Spleen (tissue), 11 donors: ENCODE measurements around the gene LNPEP. TPM values are rescaled to one million over a fixed set of nuclear protein-coding genes. Genes with fewer than 3 reads are reported as not detected.

Experiments used
- DNase-seq: peaks from one replicate; pipeline ENCODE4 v3.0.0-alpha.2; 2020
- H3K27ac ChIP-seq, 8 donors: fragments of 200-600 bp; sonication (generic) in 7 of 8; 1 replicate in 4 of 8; 2 replicates in 4 of 8; pipeline versions ENCODE4 v1.5.0 to v1.8.0; 2016 to 2021; ENCODE audit warnings: inconsistent platforms in 4 of 8, mild to moderate bottlenecking in 4 of 8, moderate library complexity in 1 of 8
- H3K27me3 ChIP-seq, 7 donors: fragments of 200-600 bp; sonication (generic) in 6 of 7; replicated peaks in 1 of 7; 1 replicate in 4 of 7; 2 replicates in 3 of 7; pipeline versions ENCODE4 v1.5.0 to v1.8.0; 2016 to 2021; ENCODE audit warnings: inconsistent platforms in 3 of 7, mild to moderate bottlenecking in 1 of 7
- H3K36me3 ChIP-seq, 6 donors: fragments of 200-600 bp; sonication (generic) in 5 of 6; 1 replicate in 4 of 6; 2 replicates in 2 of 6; pipeline versions ENCODE4 v1.5.0 to v1.8.0; 2016 to 2021; ENCODE audit warnings: inconsistent platforms in 2 of 6
- H3K4me1 ChIP-seq, 6 donors: fragments of 200-600 bp; sonication (generic) in 5 of 6; 1 replicate in 3 of 6; 2 replicates in 3 of 6; pipeline versions ENCODE4 v1.5.0 to v1.8.0; 2016 to 2021; ENCODE audit warnings: inconsistent platforms in 3 of 6
- H3K4me3 ChIP-seq, 8 donors: fragments of 200-600 bp; sonication (generic) in 7 of 8; 1 replicate in 4 of 8; 2 replicates in 4 of 8; pipeline versions ENCODE4 v1.5.0 to v1.8.0; 2016 to 2021; ENCODE audit warnings: inconsistent platforms in 4 of 8, mild to moderate bottlenecking in 4 of 8, moderate library complexity in 2 of 8
- H3K9me3 ChIP-seq, 8 donors: fragments of 200-600 bp; sonication (generic) in 7 of 8; 1 replicate in 4 of 8; 2 replicates in 4 of 8; pipeline versions ENCODE4 v1.5.0 to v1.8.0; 2016 to 2021; ENCODE audit warnings: inconsistent platforms in 4 of 8
- POLR2A ChIP-seq, 3 donors: fragments of 450-650 bp; IDR thresholded peaks; one replicate each; pipeline ENCODE4 v1.5.1; 2017; ENCODE audit warnings: antibody characterized with exemption in 3 of 3, mild to moderate bottlenecking in 1 of 3
- POLR2AphosphoS5 ChIP-seq, 3 donors: sonication (generic); formaldehyde crosslinking; IDR thresholded peaks; one replicate each; pipeline ENCODE4 v1.5.1; 2017; ENCODE audit warnings: antibody characterized with exemption in 3 of 3
- WGBS, 5 donors: extraction: QIAGEN DNeasy Blood & Tissue Kit in 3 of 5; methylation state at CpG; one replicate each; pipeline versions ENCODE4 v1.1.5 to v1.1.7; 2013 to 2018; 5-methylcytosine and 5-hydroxymethylcytosine counted together
- intact Hi-C: fragments of 100-400 bp; cut with DNase I; formaldehyde crosslinking; loops from one replicate; pipeline ENCODE4 v1.15.0; 2023; ENCODE audit warnings: low total_unique reads
- polyA plus RNA-seq, 3 donors: library from polyadenylated mRNA; stranded (reverse); fragments of 200-250 nt; gene quantifications; one replicate each; pipeline ENCODE4 v1.2.1, GENCODE V29; 2013
- total RNA-seq, 7 donors: library from RNA; depleted of rRNA in 3 of 7; stranded (reverse); fragments of >200 nt in 3 of 7; fragmentation: NEBNext Ultra II Directional in 4 of 7; extraction: Animal tissue kit (Norgen Biotek cat#: 25700) in 4 of 7; gene quantifications; one replicate each; pipeline versions ENCODE4 v1.1.0 to v1.2.1, GENCODE V29; 2016 to 2021
- TF ChIP-seq, protein P1 (sequence below), 11 experiments: fragments of 200-600 bp in 7 of 11; fragments of 450-650 bp in 4 of 11; sonication (generic) in 4 of 11; IDR thresholded peaks in 8 of 11; conservative IDR thresholded peaks in 3 of 11; 1 replicate in 7 of 11; 2 replicates in 4 of 11; pipeline versions ENCODE4 v1.4.0 to v1.8.0; 2016 to 2021; ENCODE audit warnings: antibody characterized with exemption in 11 of 11, inconsistent platforms in 4 of 11, mild to moderate bottlenecking in 1 of 11
- donor health status: healthy with polysubstance abuse.
- donor health status: DM: no; HTN: no; CAD: no; lungs with moderate emphysema.
- donor health status: DM: no; HTN: no; CAD: no.
- donor health status: Bipolar disorder and iron deficiency.
- donor health status: healthy.
- donor health status: DM: no; HTN: no; CAD: no.
- donor health status: DM: yes; HTN: yes; CAD: no.

LNPEP gene
- total and polyA plus RNA-seq, 10 donors, result 8.5 to 82.2 (median 65.9) TPM

DNA sequence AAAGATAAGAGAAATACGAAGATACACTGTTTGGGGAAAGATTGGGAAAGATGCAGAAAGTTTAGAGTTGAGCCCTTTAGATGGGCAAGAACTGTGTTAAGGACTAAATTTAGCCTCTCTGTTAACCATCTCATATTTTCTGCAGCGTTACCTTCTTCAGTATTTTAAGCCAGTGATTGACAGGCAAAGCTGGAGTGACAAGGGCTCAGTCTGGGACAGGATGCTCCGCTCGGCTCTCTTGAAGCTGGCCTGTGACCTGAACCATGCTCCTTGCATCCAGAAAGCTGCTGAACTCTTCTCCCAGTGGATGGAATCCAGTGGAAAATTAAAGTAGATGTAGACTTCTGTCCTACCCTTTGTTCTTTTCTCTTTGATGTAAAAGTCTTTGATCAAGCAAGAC is 26.4 kb upstream of the LNPEP start:
- TF ChIP-seq POLR2AphosphoS5 (IDR thresholded peaks at IDR 0.05), result no peak
- no peak for TF ChIP-seq POLR2A (IDR thresholded peaks at IDR 0.05)
- TF ChIP-seq, protein P1, sequence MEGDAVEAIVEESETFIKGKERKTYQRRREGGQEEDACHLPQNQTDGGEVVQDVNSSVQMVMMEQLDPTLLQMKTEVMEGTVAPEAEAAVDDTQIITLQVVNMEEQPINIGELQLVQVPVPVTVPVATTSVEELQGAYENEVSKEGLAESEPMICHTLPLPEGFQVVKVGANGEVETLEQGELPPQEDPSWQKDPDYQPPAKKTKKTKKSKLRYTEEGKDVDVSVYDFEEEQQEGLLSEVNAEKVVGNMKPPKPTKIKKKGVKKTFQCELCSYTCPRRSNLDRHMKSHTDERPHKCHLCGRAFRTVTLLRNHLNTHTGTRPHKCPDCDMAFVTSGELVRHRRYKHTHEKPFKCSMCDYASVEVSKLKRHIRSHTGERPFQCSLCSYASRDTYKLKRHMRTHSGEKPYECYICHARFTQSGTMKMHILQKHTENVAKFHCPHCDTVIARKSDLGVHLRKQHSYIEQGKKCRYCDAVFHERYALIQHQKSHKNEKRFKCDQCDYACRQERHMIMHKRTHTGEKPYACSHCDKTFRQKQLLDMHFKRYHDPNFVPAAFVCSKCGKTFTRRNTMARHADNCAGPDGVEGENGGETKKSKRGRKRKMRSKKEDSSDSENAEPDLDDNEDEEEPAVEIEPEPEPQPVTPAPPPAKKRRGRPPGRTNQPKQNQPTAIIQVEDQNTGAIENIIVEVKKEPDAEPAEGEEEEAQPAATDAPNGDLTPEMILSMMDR (IDR thresholded peaks at IDR 0.05 in 8 of 11, conservative IDR thresholded peaks at IDR 0.05 in 3 of 11), result no peak
- DNase-seq, result no peak
- no peaks in the 10 kb centered on the region for H3K27me3 ChIP-seq
- intact Hi-C loops, result loop anchor here (10.0 kb wide), 1 partner anchor 135 kb away; no protein-coding TSS in a partner anchor
- H3K4me3 ChIP-seq, result no peak overlapping the region
- WGBS, 5 donors, result 90 to 98% (median 93%) methylated on average over 4 of the region's 4 CpGs
- peaks cover 0 to 4% (median under 1%) of the 10 kb centered on the region in 6 donors for H3K4me1 ChIP-seq
- H3K36me3 ChIP-seq, result peaks cover 0 to 100% (median 42%) of the 10 kb centered on the region in 6 donors
- H3K9me3 ChIP-seq, result no peaks in the 10 kb centered on the region
- H3K27ac ChIP-seq, result no peak overlapping the region

DNA sequence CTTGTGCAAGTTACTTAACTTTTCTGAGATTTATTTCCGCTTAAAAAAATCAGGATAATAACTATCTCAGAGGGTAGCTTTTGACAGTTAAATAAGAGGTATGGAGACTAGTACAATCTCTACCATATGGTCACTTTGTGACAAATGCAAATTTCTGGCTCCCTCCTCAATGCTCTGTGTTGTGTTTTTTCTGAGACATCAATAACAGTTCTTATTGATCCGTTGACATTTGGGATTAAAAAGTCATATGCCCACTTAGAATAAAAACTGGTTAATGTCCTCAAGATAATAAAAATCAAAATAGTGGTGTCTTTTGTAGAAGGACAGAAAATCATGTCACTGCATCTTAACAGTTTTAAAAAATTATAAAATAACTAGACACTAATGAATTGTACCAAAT is 24.7 kb upstream of the LNPEP start:
- TF ChIP-seq, protein P1 (IDR thresholded peaks at IDR 0.05 in 8 of 11, conservative IDR thresholded peaks at IDR 0.05 in 3 of 11), result no peak
- TF ChIP-seq POLR2A (IDR thresholded peaks at IDR 0.05) (no peak), POLR2AphosphoS5 (IDR thresholded peaks at IDR 0.05) (no peak)
- Histone ChIP-seq H3K27ac (no peak overlapping the region), H3K9me3 (no peaks in the 10 kb centered on the region), H3K27me3 (no peaks in the 10 kb centered on the region), H3K4me1 (no peaks in the 10 kb centered on the region), H3K4me3 (no peak overlapping the region), H3K36me3 (peaks cover 0 to 100% (median 44%) of the 10 kb centered on the region in 6 donors)
- no peak for DNase-seq
- 84 to 97% (median 89%) methylated on average over 2 of the region's 2 CpGs for WGBS, 5 donors
- intact Hi-C loops, result no loop called here

DNA sequence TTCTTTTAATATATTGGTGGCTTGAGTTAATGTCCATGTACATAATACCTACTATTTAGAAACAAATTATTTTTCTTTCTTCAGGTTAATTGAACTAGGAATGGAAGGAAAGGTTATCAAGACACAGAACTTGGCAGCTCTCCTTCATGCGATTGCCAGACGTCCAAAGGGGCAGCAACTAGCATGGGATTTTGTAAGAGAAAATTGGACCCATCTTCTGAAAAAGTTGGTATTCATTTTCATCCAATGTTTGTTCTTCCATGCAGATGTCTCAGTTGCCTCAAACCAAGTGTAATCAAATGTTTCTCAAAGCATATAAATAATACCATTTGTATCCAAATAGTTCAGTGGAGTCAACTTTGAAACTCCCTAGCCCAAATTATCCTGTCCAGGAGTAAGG is 22.6 kb upstream of the LNPEP start:
- H3K4me1 ChIP-seq, result no peaks in the 10 kb centered on the region
- H3K27ac ChIP-seq, result no peak overlapping the region
- H3K27me3 ChIP-seq, result no peaks in the 10 kb centered on the region
- no peaks in the 10 kb centered on the region for H3K9me3 ChIP-seq
- intact Hi-C loops, result no loop called here
- no peak overlapping the region for H3K4me3 ChIP-seq
- WGBS, 5 donors, result 87 to 95% (median 92%) methylated on average over 2 of the region's 2 CpGs
- H3K36me3 ChIP-seq, result peaks cover 0 to 100% (median 55%) of the 10 kb centered on the region in 6 donors
- DNase-seq, result no peak
- no peak for TF ChIP-seq POLR2A (IDR thresholded peaks at IDR 0.05)
- TF ChIP-seq, protein P1 (IDR thresholded peaks at IDR 0.05 in 8 of 11, conservative IDR thresholded peaks at IDR 0.05 in 3 of 11), result no peak
- TF ChIP-seq POLR2AphosphoS5 (IDR thresholded peaks at IDR 0.05), result no peak

DNA sequence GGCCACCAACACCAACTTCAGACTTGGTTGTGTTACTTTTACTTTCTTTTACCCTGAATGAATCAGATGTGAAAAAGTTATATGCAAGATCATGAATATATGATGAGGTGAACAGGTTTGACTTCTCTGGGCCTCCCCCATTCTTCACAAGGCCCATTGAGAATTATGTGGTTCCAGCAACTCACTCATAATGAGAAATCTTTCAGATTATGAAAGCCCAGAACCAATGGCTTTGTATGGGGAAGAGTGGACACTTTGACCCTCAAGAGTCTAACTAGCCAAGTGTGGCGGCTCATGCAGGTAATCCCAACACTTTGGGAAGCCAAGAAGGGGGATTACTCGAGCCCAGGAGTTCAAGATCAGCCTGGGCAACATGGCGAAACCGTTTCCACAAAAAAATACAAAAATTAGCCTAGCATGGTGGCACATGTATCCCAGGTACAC is 16.1 kb upstream of the LNPEP start:
- TF ChIP-seq, protein P1 (IDR thresholded peaks at IDR 0.05 in 8 of 11, conservative IDR thresholded peaks at IDR 0.05 in 3 of 11), result no peak
- TF ChIP-seq POLR2AphosphoS5 (IDR thresholded peaks at IDR 0.05), result no peak
- no peak for TF ChIP-seq POLR2A (IDR thresholded peaks at IDR 0.05)
- Histone ChIP-seq H3K9me3 (no peaks in the 10 kb centered on the region), H3K4me1 (peaks cover 0 to 40% (median 2%) of the 10 kb centered on the region in 6 donors), H3K4me3 (no peak overlapping the region), H3K27ac (no peak overlapping the region), H3K27me3 (no peaks in the 10 kb centered on the region), H3K36me3 (peaks cover 0 to 68% (median 29%) of the 10 kb centered on the region in 6 donors)
- DNase-seq, result no peak
- intact Hi-C loops, result no loop called here
- WGBS, 5 donors, result 78 to 95% (median 89%) methylated on average over 4 of the region's 4 CpGs
